Head of caudate nucleus (tissue), 42 donors: ENCODE data around the gene CCNYL1.
"Not testable (repeated sequence)": the region's sequence is repeated elsewhere in the genome, so short reads cannot be mapped to it uniquely, and the experiment has no call there.

Source experiments
- DNase-seq, 42 donors: peaks; one replicate each; pipeline versions ENCODE4 v3.0.0 to v3.0.0-alpha.2; 2020 to 2021; ENCODE audit warnings: mixed read lengths in 7 of 42
- intact Hi-C: fragments of 100-400 bp; cut with DNase I; formaldehyde crosslinking; loops from one replicate; pipeline ENCODE4 v1.15.0; 2022

CCNYL1 gene

GRCh38 chr2:207694811-207695281, 16.6 kb upstream of the CCNYL1 start:
- intact Hi-C loops, result no loop called here
- no peak for DNase-seq

DNA sequence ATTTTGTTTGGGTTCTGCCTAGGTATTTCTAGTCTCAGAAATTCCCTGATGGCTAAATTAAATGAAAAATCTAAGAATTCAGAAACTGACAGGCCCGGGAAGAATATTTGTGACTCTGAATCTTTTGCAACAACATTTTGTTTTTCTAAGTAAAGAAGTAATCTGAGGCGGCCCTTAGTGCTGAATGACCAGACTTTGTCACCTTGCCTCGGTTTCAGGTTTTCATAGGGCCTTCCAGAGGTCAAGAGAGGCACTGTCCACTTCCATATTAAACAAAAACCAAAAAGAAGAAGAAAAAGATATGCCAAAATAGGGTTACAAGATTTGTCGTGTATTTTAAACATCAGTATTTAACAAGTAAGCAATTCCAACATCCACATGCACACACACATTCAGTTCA, 16.1 kb upstream of the CCNYL1 start:
- DNase-seq, result no peak
- intact Hi-C loops, result no loop called here

GRCh38 chr2:207696911-207697310, 14.5 kb upstream of the CCNYL1 start:
- DNase-seq, intact Hi-C loops: not testable (repeated sequence)

DNA sequence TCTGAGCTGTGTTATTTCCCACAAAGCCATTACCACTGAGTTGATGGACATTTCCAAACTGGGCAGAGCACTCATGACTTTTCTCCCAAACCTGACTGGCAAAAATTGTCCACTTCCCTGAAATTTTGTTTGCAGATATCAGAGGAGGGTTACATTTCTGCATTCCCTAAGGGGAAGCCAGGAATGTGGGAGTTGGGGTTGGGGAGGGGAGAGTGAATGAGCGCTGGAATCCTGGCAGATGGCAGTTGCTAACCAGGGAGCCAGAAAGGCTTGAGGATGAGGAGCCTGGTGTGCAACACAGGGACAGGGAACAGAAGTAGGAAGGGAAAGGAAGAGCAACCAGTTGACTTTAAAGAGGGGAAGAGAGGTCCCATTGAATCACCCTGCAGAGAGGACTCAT, 14.0 kb upstream of the CCNYL1 start:
- intact Hi-C loops, result no loop called here
- DNase-seq, result no peak

- no peak for DNase-seq
- intact Hi-C loops, result no loop called here
These were observed 13.1 kb upstream of the CCNYL1 start for GRCh38 chr2:207698301-207698700.

- intact Hi-C loops, result no loop called here
- DNase-seq, result peak in 2 of 42 donors; percentile 20 to 29
These were observed 7.4 kb upstream of the CCNYL1 start for GRCh38 chr2:207704078-207704477.

GRCh38 chr2:207704671-207705070, 6.8 kb upstream of the CCNYL1 start:
- intact Hi-C loops, result no loop called here
- peak in 1 of 42 donors; percentile 9 for DNase-seq

DNA sequence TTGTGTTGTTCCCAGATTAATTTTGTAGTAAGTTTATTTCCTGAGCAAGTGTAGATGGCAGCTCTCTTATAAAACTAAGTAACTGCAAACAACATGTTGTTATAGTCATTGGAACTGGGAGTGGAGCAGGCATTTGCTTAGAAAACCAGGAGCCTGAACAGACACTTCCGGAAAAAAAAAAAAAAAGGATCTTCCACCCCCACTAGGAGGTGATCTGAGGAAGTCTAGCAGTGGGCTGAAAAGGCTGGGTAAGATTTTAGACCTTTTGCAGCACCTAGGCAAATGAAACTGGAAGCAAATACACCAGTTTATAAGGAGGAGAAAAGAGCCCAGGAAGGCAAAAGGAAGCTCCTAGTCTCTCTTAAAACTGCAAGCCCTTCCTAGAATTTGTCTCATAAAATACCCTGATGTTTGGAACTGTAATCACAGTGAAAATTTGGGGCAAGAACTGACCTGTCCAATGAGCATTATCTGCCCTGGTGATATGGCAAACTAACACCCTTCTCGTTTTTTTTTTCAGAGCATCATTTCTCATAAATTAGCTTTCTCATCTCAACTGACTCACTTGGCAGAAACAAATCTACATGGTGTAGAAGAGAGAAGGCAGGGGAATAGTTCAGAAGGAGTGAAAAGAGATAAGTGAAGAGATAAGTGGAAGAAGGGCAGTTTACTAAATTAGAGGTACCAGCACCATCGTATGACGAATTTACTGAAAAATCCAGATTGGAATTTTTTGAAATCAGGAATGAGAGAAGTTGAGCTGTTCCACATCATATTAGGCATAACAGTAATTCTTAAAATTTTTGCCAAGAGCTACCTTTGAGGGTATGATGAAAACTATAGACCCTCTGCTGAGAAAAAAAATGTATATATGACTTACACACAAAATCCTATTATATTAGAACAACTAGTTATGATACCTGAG, 4.2 kb upstream of the CCNYL1 start:
- no peak for DNase-seq
- intact Hi-C loops, result no loop called here

- peak in 34 of 42 donors; percentile 13 to 66 (median 36) for DNase-seq
- intact Hi-C loops, result loop anchor here (2.0 to 10.0 kb wide), 2 partner anchors 87 to 187 kb away; partner anchors contain the start of genes CREB1 and METTL21A
These were observed 500 bp downstream of the CCNYL1 start for GRCh38 chr2:207711750-207712530.

GRCh38 chr2:207716056-207716455, 4.6 kb downstream of the CCNYL1 start:
- DNase-seq, result no peak
- intact Hi-C loops, result loop anchor here (10.0 kb wide), 1 partner anchor 191 kb away; the partner anchor contains the start of gene CREB1

- intact Hi-C loops, result loop anchor here (10.0 kb wide), 1 partner anchor 194 kb away; the partner anchor contains the start of gene CREB1
- no peak for DNase-seq
These were observed 7.1 kb downstream of the CCNYL1 start for GRCh38 chr2:207718521-207718920.

DNA sequence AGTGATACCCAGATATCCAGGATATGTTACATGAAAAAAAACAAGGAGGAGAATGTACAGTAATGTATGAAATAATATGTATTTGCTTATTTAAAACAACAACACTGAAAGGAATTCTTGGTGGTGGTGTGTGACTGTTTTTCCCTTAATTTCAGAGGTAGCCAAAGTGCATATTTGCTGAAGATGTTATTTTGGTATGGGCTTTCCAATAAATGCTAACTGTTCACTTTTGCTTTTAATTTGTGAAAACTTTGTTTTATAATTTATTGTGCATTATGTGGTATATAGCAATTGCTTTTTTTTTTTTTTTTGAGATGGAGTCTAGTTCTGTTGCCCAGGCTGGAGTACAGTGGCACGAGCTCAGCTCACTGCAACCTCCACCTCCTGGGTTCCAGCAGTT, 7.6 kb downstream of the CCNYL1 start:
- intact Hi-C loops, result loop anchor here (10.0 kb wide), 1 partner anchor 194 kb away; the partner anchor contains the start of gene CREB1
- no peak for DNase-seq

- DNase-seq, result not testable (repeated sequence)
- intact Hi-C loops, result loop anchor here (10.0 kb wide), 1 partner anchor 195 kb away; the partner anchor contains the start of gene CREB1
These were observed 8.2 kb downstream of the CCNYL1 start for GRCh38 chr2:207719655-207720054.

DNA sequence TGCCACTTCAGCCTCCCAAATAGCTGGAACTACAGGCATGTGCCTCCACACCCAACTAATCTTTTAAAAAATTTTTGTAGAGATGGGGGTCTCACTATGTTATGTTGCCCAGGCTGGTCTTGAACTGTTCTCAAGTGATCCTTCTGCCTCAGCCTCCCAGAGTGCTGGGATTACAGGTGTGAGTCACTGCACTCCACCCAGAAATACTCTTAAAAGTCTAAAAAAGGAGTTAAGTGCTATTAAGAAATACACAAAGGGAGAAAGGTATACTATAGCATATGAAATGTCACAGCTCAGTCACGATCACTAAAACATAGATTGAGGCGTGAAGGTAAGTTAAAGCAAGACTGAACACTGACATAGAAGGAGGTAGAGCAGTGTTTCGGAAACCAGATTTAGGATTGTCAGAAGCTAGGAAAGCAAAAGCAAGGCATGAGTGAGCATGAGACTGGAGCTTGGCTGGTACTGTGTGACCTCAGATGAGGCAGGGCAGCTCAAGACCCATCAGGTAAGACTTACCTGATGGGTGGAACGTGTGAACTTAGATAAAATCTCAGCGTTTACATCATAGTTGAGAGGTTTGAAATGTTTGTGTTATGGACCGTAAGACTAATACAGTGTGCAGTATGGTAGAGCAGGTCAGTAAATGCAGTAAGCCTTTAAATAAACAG, 9.2 kb downstream of the CCNYL1 start:
- intact Hi-C loops, result no loop called here
- DNase-seq, result no peak

- intact Hi-C loops, result no loop called here
These were observed 11.5 kb downstream of the CCNYL1 start for GRCh38 chr2:207722773-207723424.

DNA sequence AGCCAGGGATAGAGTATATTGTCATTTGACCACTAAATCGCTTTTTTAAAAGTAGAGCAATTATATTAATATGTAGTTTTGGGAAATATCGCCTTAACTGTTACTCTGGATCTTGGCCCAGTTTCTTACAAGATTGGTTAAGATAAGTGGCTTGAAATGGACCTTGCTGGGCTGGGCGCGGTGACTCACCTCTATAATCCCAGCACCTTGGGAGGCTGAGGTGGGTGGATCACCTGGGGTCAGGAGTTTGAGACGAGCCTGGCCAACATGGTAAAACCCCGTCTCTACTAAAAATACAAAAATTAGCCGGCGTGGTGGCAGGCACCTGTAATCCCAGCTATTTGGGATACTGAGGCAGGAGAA, 12.0 kb downstream of the CCNYL1 start:
- intact Hi-C loops, DNase-seq: not testable (repeated sequence)

More at GRCh38 chr2:207722773-207723424, 11.5 kb downstream of the CCNYL1 start:
- DNase-seq, result no peak

DNA sequence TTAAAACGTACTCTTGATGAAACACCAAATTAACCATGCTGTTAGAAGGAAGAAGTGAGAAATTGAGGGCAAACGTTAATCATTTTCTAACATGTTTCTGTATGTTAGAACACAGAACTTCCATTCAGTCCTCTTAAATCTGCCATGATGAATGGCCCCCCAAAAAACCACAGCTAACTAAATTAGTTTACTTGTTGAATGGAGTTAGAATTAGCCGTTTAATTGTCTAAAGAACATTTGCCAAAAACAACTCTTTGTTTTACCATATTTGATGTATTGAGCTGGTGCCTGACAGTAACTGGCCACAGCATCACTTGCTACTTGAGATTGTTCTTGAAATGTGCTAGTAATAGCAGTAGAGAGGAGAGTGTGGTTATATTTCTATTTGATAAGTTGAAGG, 12.7 kb downstream of the CCNYL1 start:
- DNase-seq, result no peak
- intact Hi-C loops, result no loop called here

- intact Hi-C loops, result no loop called here
- no peak for DNase-seq
These were observed 14.6 kb downstream of the CCNYL1 start for GRCh38 chr2:207725873-207726578.
